Activated CD8-positive, alpha-beta T cell treated with anti-CD3 and anti-CD28 coated beads for 36 hours (primary cell): ENCODE measurements around the gene NOL4L. TPM values are rescaled to one million over a fixed set of nuclear protein-coding genes. Genes with fewer than 3 reads are reported as not detected.
A peak's percentile ranks its signal among the peaks of the same experiment; 100 is the strongest.

Experiments
- ATAC-seq: fragments of 200-7000 bp; cut with Tn5 transposase; one replicate; pipeline ENCODE4 v1.10.0; 2021; ENCODE audit warnings: mild to moderate bottlenecking, moderate library complexity
- CTCF ChIA-PET: fragments of 350-600 bp; sonication (Branson Sonifier 250); formaldehyde crosslinking; loops from one replicate; lab custom pipeline; 2021; ENCODE audit warnings: antibody characterized with exemption; lab: Charles Lee
- POLR2A ChIA-PET: fragments of 350-600 bp; sonication (Branson Sonifier 250); formaldehyde crosslinking; loops from one replicate; lab custom pipeline; 2021; ENCODE audit warnings: antibody characterized with exemption; lab: Charles Lee
- DNase-seq: peaks from one replicate; pipeline ENCODE4 v3.0.0-alpha.2; 2020
- H3K27ac Mint-ChIP-seq: one replicate; pipeline ENCODE4 v1.8.0; 2021; ENCODE audit warnings: mild to moderate bottlenecking, mixed read lengths
- H3K27me3 Mint-ChIP-seq: one replicate; pipeline ENCODE4 v1.8.0; 2021; ENCODE audit warnings: mixed read lengths
- H3K36me3 Mint-ChIP-seq: one replicate; pipeline ENCODE4 v1.8.0; 2021; ENCODE audit warnings: low read depth, mixed read lengths
- H3K4me1 Mint-ChIP-seq: one replicate; pipeline ENCODE4 v1.8.0; 2021; ENCODE audit warnings: low read depth, mixed read lengths
- H3K4me3 Mint-ChIP-seq: one replicate; pipeline ENCODE4 v1.8.0; 2021; ENCODE audit warnings: mild to moderate bottlenecking, moderate library complexity, mixed read lengths
- H3K9me3 Mint-ChIP-seq: one replicate; pipeline ENCODE4 v1.8.0; 2021; ENCODE audit warnings: mixed read lengths
- CTCF ChIP-seq: fragments of 200-600 bp; IDR thresholded peaks from one replicate; pipeline ENCODE4 v1.8.0; 2022; ENCODE audit warnings: antibody characterized with exemption, mild to moderate bottlenecking
- intact Hi-C: fragments of 100-400 bp; cut with micrococcal nuclease; formaldehyde crosslinking; loops from one replicate; pipeline ENCODE4 v1.10.0; 2022
- total RNA-seq, 2 experiments: library from RNA; stranded (reverse); gene quantifications; one replicate each; pipeline ENCODE4 v1.2.3, GENCODE V29; 2021

NOL4L gene
- total RNA-seq, 2 experiments from 2014 or later: 23.3 to 23.9 TPM

GRCh38 chr20:32437391-32438074 is 147.6 kb downstream of the NOL4L start:
- Mint-ChIP-seq H3K4me1 (peaks cover 22% of the 10 kb centered on the region), H3K4me3 (no peak overlapping the region), H3K9me3 (no peaks in the 10 kb centered on the region), H3K27ac (peak overlapping the region; percentile 20), H3K36me3 (peaks cover 57% of the 10 kb centered on the region), H3K27me3 (no peaks in the 10 kb centered on the region)
- DNase-seq (peak; percentile 34), ATAC-seq (peak; percentile 34)
- POLR2A ChIA-PET: interaction anchor here (1.1 to 1.3 kb wide), 2 partner anchors 11 to 12 kb away, joined by 3 to 4 read pairs; no protein-coding TSS in a partner anchor
- intact Hi-C loops: no loop called here
- TF ChIP-seq CTCF: peak; percentile 36
- CTCF ChIA-PET: interaction anchor here (1.4 kb wide), 1 partner anchor 10 kb away, joined by 4 read pairs; no protein-coding TSS in a partner anchor

GRCh38 chr20:32436968-32437367 is 148.2 kb downstream of the NOL4L start:
- POLR2A ChIA-PET: interaction anchor here (1.1 to 1.3 kb wide), 2 partner anchors 12 kb away, joined by 3 to 4 read pairs; no protein-coding TSS in a partner anchor
- Mint-ChIP-seq H3K36me3 (peaks cover 59% of the 10 kb centered on the region), H3K4me1 (peaks cover 21% of the 10 kb centered on the region), H3K27ac (peak overlapping the region; percentile 9), H3K4me3 (no peak overlapping the region), H3K9me3 (no peaks in the 10 kb centered on the region), H3K27me3 (no peaks in the 10 kb centered on the region)
- intact Hi-C loops: no loop called here
- no peak for DNase-seq
- no peak for TF ChIP-seq CTCF
- CTCF ChIA-PET: interaction anchor here (1.4 kb wide), 1 partner anchor 9 kb away, joined by 4 read pairs; no protein-coding TSS in a partner anchor
- no peak for ATAC-seq

GRCh38 chr20:32436142-32436861 is 148.8 kb downstream of the NOL4L start:
- Mint-ChIP-seq H3K9me3 (no peaks in the 10 kb centered on the region), H3K36me3 (peaks cover 63% of the 10 kb centered on the region), H3K27me3 (no peaks in the 10 kb centered on the region), H3K4me1 (peaks cover 21% of the 10 kb centered on the region), H3K27ac (no peak overlapping the region), H3K4me3 (no peak overlapping the region)
- DNase-seq: no peak
- CTCF ChIA-PET: interaction anchor here (1.4 kb wide), 2 partner anchors 8 to 12 kb away, joined by 3 to 4 read pairs; no protein-coding TSS in a partner anchor
- TF ChIP-seq CTCF: no peak
- intact Hi-C loops: no loop called here
- no peak for ATAC-seq
- POLR2A ChIA-PET: interaction anchor here (1.3 kb wide), 1 partner anchor 11 kb away, joined by 4 read pairs; no protein-coding TSS in a partner anchor

GRCh38 chr20:32435449-32436107 is 149.6 kb downstream of the NOL4L start:
- no peak for ATAC-seq
- TF ChIP-seq CTCF: no peak
- CTCF ChIA-PET: interaction anchor here (1.4 kb wide), 1 partner anchor 11 kb away, joined by 3 read pairs; no protein-coding TSS in a partner anchor
- no peaks in the 10 kb centered on the region for H3K9me3 Mint-ChIP-seq
- DNase-seq: no peak
- H3K4me1 Mint-ChIP-seq: peaks cover 21% of the 10 kb centered on the region
- H3K4me3 Mint-ChIP-seq: no peak overlapping the region
- intact Hi-C loops: no loop called here
- H3K27ac Mint-ChIP-seq: no peak overlapping the region
- POLR2A ChIA-PET: interaction anchor here (0.6 kb wide), 1 partner anchor 36 kb away, joined by 4 read pairs; no protein-coding TSS in a partner anchor
- H3K27me3 Mint-ChIP-seq: no peaks in the 10 kb centered on the region
- H3K36me3 Mint-ChIP-seq: peaks cover 67% of the 10 kb centered on the region
